Amygdala (tissue), 56 donors: ENCODE measurements around the gene C9orf78.
"Not testable (repeated sequence)": the region's sequence is repeated elsewhere in the genome, so short reads cannot be mapped to it uniquely, and the experiment has no call there.

Source experiments
- DNase-seq, 56 donors: peaks; one replicate each; lab custom pipeline; 2025; lab: John Stamatoyannopoulos, UW

C9orf78 gene

GRCh38 chr9:129815278-129815677 lies 19.8 kb downstream of the C9orf78 start:
- DNase-seq = no peak

- no peak for DNase-seq
Observed at GRCh38 chr9:129814432-129815223, 20.4 kb downstream of the C9orf78 start.

- DNase-seq = no peak
Observed at GRCh38 chr9:129813661-129814060, 21.4 kb downstream of the C9orf78 start.

GRCh38 chr9:129812385-129812784 lies 22.7 kb downstream of the C9orf78 start:
- no peak for DNase-seq

GRCh38 chr9:129811967-129812363 lies 23.1 kb downstream of the C9orf78 start:
- no peak for DNase-seq

GRCh38 chr9:129810788-129811187 lies 24.3 kb downstream of the C9orf78 start:
- DNase-seq = no peak

GRCh38 chr9:129810116-129810515 lies 25.0 kb downstream of the C9orf78 start:
- no peak for DNase-seq

GRCh38 chr9:129809346-129809745 lies 25.7 kb downstream of the C9orf78 start:
- no peak for DNase-seq

- no peak for DNase-seq
Observed at GRCh38 chr9:129806061-129806460, 29.0 kb downstream of the C9orf78 start.

GRCh38 chr9:129803676-129804060 lies 31.4 kb downstream of the C9orf78 start:
- no peak for DNase-seq

- peak; percentile 20 to 95 (median 84) for DNase-seq
Observed at GRCh38 chr9:129802833-129803675, 32.0 kb downstream of the C9orf78 start, which contains the start of gene TOR1B. TSS of gene TOR1B (plus strand) at chr9:129803184. CDS start at chr9:129803213, 29 bp downstream.

- DNase-seq = no peak
Observed at GRCh38 chr9:129801504-129801903, 33.6 kb downstream of the C9orf78 start.

- DNase-seq = no peak
Observed at GRCh38 chr9:129798973-129799372, 36.1 kb downstream of the C9orf78 start.

GRCh38 chr9:129796029-129796428 lies 39.0 kb downstream of the C9orf78 start:
- not testable (repeated sequence) for DNase-seq

- no peak for DNase-seq
Observed at GRCh38 chr9:129794549-129794948, 40.5 kb downstream of the C9orf78 start.

- no peak for DNase-seq
Observed at GRCh38 chr9:129786481-129786880, 48.6 kb downstream of the C9orf78 start.

- DNase-seq = no peak
Observed at GRCh38 chr9:129785866-129786265, 49.2 kb downstream of the C9orf78 start.

- not testable (repeated sequence) for DNase-seq
Observed at GRCh38 chr9:129784970-129785369, 50.1 kb downstream of the C9orf78 start.

- peak in 46 of 56 donors; percentile 5 to 77 (median 35) for DNase-seq
Observed at GRCh38 chr9:129783516-129784361, 51.3 kb downstream of the C9orf78 start.

GRCh38 chr9:129781981-129782380 lies 53.1 kb downstream of the C9orf78 start:
- no peak for DNase-seq

GRCh38 chr9:129781131-129781530 lies 53.9 kb downstream of the C9orf78 start:
- DNase-seq = no peak
